Measurements from ENCODE around the gene HECW1. TPM values are rescaled to one million over a fixed set of nuclear protein-coding genes. Genes with fewer than 3 reads are reported as not detected.

HECW1 gene
- total RNA-seq, 1 donor from 2014 or later, result 1.6 TPM

DNA sequence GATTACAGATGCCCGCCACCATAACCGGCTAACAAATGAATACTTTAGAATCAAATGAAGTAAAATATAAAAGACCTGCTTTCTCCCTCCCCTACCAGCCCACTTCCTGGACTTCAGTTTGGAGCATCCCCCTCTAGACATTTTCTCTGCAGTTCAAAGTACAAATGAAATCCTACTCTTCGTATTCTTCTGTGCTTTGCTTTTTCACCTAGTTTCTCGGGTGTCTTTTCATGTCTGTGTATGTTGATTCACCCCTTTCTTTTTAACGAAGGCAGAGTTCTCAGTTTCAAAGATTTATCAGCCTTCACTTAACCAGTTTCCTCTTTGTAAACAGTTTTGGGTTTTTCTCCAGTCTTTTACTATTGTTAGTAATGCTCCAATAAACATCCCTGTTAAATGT, 324.6 kb downstream of the HECW1 start:
- Histone ChIP-seq H3K4me3 (no peak overlapping the region), H3K9me3 (no peaks in the 10 kb centered on the region), H3K27me3 (no peaks in the 10 kb centered on the region), H3K27ac (no peak overlapping the region), H3K4me1 (no peaks in the 10 kb centered on the region), H3K36me3 (no peaks in the 10 kb centered on the region)
- TF ChIP-seq, protein P1, sequence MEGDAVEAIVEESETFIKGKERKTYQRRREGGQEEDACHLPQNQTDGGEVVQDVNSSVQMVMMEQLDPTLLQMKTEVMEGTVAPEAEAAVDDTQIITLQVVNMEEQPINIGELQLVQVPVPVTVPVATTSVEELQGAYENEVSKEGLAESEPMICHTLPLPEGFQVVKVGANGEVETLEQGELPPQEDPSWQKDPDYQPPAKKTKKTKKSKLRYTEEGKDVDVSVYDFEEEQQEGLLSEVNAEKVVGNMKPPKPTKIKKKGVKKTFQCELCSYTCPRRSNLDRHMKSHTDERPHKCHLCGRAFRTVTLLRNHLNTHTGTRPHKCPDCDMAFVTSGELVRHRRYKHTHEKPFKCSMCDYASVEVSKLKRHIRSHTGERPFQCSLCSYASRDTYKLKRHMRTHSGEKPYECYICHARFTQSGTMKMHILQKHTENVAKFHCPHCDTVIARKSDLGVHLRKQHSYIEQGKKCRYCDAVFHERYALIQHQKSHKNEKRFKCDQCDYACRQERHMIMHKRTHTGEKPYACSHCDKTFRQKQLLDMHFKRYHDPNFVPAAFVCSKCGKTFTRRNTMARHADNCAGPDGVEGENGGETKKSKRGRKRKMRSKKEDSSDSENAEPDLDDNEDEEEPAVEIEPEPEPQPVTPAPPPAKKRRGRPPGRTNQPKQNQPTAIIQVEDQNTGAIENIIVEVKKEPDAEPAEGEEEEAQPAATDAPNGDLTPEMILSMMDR (IDR thresholded peaks at IDR 0.05), result no peak
- intact Hi-C loops (cut with DNase I), result no loop called here
- ATAC-seq, result no peak
- DNase-seq, result no peak

DNA sequence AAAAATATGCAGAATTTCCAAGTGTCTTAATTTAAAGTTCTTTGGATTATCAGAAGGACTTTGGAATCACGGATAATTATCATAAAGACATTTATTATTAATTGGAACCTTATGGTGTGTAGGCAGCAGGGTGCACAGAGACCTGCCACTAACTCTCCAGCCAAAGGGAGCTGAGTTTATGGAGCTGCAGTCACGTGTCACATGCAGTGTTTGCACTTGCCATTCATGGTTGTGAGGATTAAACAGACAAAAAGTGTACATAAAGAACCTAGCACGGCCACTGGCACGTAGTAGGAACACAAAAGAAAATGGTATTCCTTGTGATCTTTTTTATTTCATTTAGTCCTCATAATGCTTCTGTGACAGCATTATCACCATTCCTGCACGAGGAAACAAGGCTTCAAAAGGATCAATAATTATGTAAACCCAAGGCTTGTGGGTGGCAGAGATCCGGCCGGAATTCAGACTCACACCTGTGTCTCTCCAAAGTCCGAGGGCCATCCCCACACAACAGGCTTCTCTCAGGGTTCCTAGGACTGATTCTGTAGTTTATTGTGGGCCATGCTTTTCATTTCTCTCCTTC, 326.5 kb downstream of the HECW1 start:
- TF ChIP-seq, protein P1 (IDR thresholded peaks at IDR 0.05), result no peak
- Histone ChIP-seq H3K9me3 (no peaks in the 10 kb centered on the region), H3K27ac (no peak overlapping the region), H3K36me3 (no peaks in the 10 kb centered on the region), H3K4me1 (no peaks in the 10 kb centered on the region), H3K27me3 (no peaks in the 10 kb centered on the region), H3K4me3 (no peak overlapping the region)
- ATAC-seq, result no peak
- DNase-seq, result no peak
- intact Hi-C loops (cut with DNase I), result no loop called here

DNA sequence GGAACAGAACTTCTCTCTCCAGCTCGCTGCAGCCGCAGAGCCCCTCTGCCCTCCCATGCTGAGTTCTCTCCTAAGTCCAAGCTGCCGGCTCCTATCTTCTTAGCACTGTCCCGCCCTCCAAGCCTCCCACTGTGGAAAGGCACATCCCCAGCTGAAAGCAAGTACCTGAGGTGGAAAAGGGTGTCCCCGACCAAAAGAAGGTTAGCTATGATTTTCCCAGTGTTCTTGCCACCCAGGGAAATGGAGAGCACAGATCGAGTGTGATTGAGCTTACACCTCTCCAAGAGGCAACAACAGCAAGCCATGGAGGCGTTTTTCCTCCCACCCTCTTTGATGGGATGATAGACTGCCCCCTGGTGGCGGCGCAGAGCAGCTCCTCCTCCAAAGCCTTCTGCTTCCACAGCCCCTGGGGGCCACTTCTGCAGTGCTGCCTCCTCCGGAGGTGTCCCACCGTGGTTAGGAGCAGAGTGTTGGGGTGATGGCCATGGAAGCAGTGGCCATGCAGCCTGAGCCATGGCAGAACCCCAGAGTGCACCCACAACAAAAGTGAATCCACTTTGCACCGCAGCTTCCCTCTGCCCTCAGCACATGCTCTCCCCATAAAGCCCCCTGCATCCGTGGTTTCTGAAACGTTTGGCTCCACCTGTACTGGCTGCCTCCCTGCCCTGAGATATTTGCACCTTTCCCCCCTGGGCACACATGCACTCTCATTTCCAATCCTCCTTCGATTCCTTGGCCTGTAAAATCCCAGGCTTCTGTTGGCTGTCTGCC, 327.4 kb downstream of the HECW1 start:
- Histone ChIP-seq H3K4me1 (no peaks in the 10 kb centered on the region), H3K27me3 (no peaks in the 10 kb centered on the region), H3K27ac (no peak overlapping the region), H3K4me3 (no peak overlapping the region), H3K36me3 (no peaks in the 10 kb centered on the region), H3K9me3 (no peaks in the 10 kb centered on the region)
- ATAC-seq, result peak; percentile 88
- peak; percentile 70 for DNase-seq
- TF ChIP-seq, protein P1 (IDR thresholded peaks at IDR 0.05), result peak; percentile 79
- intact Hi-C loops (cut with DNase I), result no loop called here

DNA sequence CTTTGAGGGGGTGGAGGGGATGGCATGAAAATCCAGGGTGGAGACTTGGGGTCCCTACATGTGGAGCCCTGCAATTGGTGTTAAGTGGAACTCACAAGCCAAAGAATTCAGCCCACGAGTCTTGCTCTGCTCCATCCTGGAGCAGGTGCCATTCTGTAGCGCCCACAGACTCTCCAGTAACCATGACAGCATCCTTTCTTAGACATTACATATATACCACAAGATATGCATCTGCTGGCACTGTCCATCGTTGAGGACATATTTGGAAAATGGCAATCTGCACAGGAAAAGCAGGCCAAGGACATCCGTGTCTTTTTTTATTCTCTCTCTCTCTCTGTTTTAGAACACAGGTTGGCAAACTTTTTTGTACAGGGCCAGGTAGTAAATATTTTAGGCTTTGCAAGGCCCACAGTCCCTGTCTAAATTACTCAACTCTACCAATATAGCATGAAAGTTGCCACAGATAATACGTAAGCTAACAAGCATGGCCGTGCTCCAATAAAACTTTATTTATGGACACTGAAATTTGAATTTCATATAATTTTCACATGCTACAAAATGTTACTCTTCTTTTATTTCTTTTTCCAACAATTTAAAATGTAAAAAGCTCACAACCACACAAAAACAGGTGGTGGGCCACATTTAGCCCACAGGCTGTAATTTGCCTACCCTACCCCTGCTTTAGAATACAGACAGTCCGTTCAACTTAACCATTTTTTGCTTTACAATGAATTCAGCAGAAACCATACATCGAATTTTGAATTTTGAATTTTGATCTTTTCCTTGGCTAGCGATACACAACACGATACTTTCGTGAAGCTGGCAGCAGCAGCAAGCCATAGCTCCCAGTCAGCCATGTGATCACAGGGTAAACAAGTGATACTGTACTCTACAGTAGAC, 329.0 kb downstream of the HECW1 start:
- no peaks in the 10 kb centered on the region for H3K4me1 ChIP-seq
- ATAC-seq (no peak), DNase-seq (no peak)
- no peak overlapping the region for H3K27ac ChIP-seq
- H3K4me3 ChIP-seq, result no peak overlapping the region
- H3K36me3 ChIP-seq, result no peaks in the 10 kb centered on the region
- H3K9me3 ChIP-seq, result no peaks in the 10 kb centered on the region
- TF ChIP-seq, protein P1 (IDR thresholded peaks at IDR 0.05), result no peak
- H3K27me3 ChIP-seq, result no peaks in the 10 kb centered on the region
- intact Hi-C loops (cut with DNase I), result no loop called here

DNA sequence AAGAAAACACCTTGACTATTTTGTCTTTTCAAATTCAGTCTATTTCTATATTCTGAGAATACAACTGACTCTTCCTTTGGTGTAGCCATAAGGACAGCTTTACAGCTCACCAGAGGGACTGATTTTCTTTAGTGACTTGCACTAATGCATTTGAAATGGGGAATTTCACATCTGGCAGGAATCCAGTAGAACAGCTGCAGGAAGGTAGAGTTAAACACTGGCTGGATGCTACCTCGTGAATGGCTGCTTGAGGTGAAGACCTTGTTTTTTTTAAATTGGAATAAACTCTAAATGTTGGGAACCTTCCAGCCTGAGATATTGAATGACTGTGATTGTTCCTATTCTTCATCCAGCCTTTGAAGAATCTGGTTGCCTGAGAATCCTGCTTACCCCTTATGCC, 330.9 kb downstream of the HECW1 start:
- no peak for DNase-seq

More for the DNA sequence above, 330.9 kb downstream of the HECW1 start:
- H3K4me1 ChIP-seq, result no peaks in the 10 kb centered on the region
- H3K36me3 ChIP-seq, result no peaks in the 10 kb centered on the region
- intact Hi-C loops (cut with DNase I), result no loop called here
- H3K4me3 ChIP-seq, result no peak overlapping the region
- no peaks in the 10 kb centered on the region for H3K27me3 ChIP-seq
- TF ChIP-seq, protein P1 (IDR thresholded peaks at IDR 0.05), result no peak
- H3K9me3 ChIP-seq, result no peaks in the 10 kb centered on the region
- no peak overlapping the region for H3K27ac ChIP-seq
- no peak for ATAC-seq
